Measurements from ENCODE around the gene BTNL8.
"Not testable (repeated sequence)": the region's sequence is repeated elsewhere in the genome, so short reads cannot be mapped to it uniquely, and the experiment has no call there.

- TF ChIP-seq POLR2AphosphoS5 (IDR thresholded peaks at IDR 0.05; ENCODE audit: low read depth, low read length); TAF1 (IDR thresholded peaks at IDR 0.05; ENCODE audit: borderline replicate concordance, low read depth, low read length): not testable (repeated sequence)
Measured at GRCh38 chr5:180895330-180895729, 3.6 kb upstream of the BTNL8 start.

All from GM12892 (cell line).